GM18907 (cell line): ENCODE data around the gene UBE2G2.
A peak's percentile ranks its signal among the peaks of the same experiment; 100 is the strongest.

ENCODE experiments used
- ATAC-seq: cut with Tn5 transposase; IDR thresholded peaks from one replicate; pipeline ENCODE4 v1.9.1; 2021; ENCODE audit warnings: mild to moderate bottlenecking, moderate library complexity; ENCODE audit not compliant: unreplicated experiment

Gene UBE2G2

GRCh38 chr21:44801468-44802395, at the start of gene UBE2G2:
UBE2G2 (minus strand) TSS chr21:44801820; CDS start chr21:44801748, 72 bp downstream.
- peak; percentile 77 for ATAC-seq

- no peak for ATAC-seq
These were observed 49.5 kb upstream of the UBE2G2 start for GRCh38 chr21:44850905-44851657.

GRCh38 chr21:44850208-44850800, 48.7 kb upstream of the UBE2G2 start:
- no peak for ATAC-seq

- no peak for ATAC-seq
These were observed 48.1 kb upstream of the UBE2G2 start for GRCh38 chr21:44849616-44850130.

GRCh38 chr21:44848821-44849521, 47.4 kb upstream of the UBE2G2 start:
- no peak for ATAC-seq

GRCh38 chr21:44847261-44848056, 45.8 kb upstream of the UBE2G2 start:
- ATAC-seq, result no peak

GRCh38 chr21:44846485-44847260, 45.1 kb upstream of the UBE2G2 start:
- no peak for ATAC-seq

- ATAC-seq, result no peak
These were observed 44.5 kb upstream of the UBE2G2 start for GRCh38 chr21:44846224-44846484.

GRCh38 chr21:44845418-44846223, 44.0 kb upstream of the UBE2G2 start:
- peak; percentile 61 for ATAC-seq

- no peak for ATAC-seq
These were observed 42.6 kb upstream of the UBE2G2 start for GRCh38 chr21:44844256-44844655.

GRCh38 chr21:44842721-44843445, 41.3 kb upstream of the UBE2G2 start:
- ATAC-seq, result no peak

GRCh38 chr21:44842087-44842486, 40.5 kb upstream of the UBE2G2 start:
- ATAC-seq, result no peak

- no peak for ATAC-seq
These were observed 39.2 kb upstream of the UBE2G2 start for GRCh38 chr21:44840771-44841170.

GRCh38 chr21:44838951-44839350, 37.3 kb upstream of the UBE2G2 start:
- ATAC-seq, result no peak

- no peak for ATAC-seq
These were observed 36.6 kb upstream of the UBE2G2 start for GRCh38 chr21:44838039-44838895.

- ATAC-seq, result no peak
These were observed 35.9 kb upstream of the UBE2G2 start for GRCh38 chr21:44837537-44837936.
